Measurements from ENCODE around the gene ERBB4. TPM values are rescaled to one million over a fixed set of nuclear protein-coding genes. Genes with fewer than 3 reads are reported as not detected.

The ERBB4 gene
- polyA plus RNA-seq, 1 of the 3 experiments (the other 2 are of a cell fraction) = 0.05 TPM

DNA sequence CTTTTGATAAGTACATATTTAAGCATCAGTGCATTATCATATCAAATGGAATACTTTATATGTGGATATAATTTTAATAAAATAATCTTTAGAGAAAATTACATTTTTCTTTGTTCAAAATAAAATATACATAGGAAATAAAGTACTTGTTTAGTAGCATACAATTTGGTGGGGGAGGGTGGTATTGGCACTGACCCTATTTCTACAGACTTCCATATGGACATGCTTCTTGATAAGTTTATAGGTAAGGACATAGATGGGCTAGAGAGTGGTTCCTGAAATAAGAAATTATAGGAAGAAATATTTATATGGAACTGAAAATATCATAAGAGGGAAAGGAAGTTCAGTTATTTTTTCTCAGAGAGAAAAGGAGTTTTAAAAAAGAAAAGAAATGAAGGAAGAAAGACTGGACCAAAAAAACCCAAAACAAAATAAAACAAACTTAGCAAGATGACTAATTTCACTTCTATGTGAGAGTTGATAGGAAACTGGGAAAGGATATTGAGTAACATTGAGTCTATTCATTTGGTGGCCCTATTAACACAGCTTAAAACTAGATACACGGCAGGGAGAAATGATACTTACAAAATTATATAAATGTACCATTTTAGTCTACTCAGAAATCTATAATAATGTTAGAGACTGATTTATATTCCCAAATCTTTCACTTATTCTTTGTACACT is 505.9 kb downstream of the ERBB4 start:
- H3K79me2 ChIP-seq (ENCODE audit: insufficient read depth) = no peaks in the 10 kb centered on the region
- WGBS (ENCODE audit: low lambda C conversion rate) = 33% methylated on average over 1 of the region's 1 CpG
- no peak overlapping the region for H2AFZ ChIP-seq (ENCODE audit: low read depth)
- H3K9me3 ChIP-seq = no peaks in the 10 kb centered on the region
- no peak for DNase-seq
- no peaks in the 10 kb centered on the region for H4K20me1 ChIP-seq (ENCODE audit: insufficient read depth)
- H3K9me2 ChIP-seq = no peaks in the 10 kb centered on the region
- H3K27me3 ChIP-seq (ENCODE audit: insufficient read depth) = no peaks in the 10 kb centered on the region
- peak overlapping the region; percentile 46; the same call in 1 of the 2 replicates for H3K9ac ChIP-seq
- no peak overlapping the region for H3K4me3 ChIP-seq (ENCODE audit: low read depth in 2 of 2, low read length in 1 of 2)
- H3K36me3 ChIP-seq (replicated peaks in 1 of 2; ENCODE audit: control insufficient read depth in 1 of 2, insufficient read depth in 2 of 2, low read length in 1 of 2) = no peaks in the 10 kb centered on the region
- no peak for TF ChIP-seq TEAD4 (IDR thresholded peaks at IDR 0.05; ENCODE audit: borderline replicate concordance, insufficient read depth)
- TF ChIP-seq IRF3 (IDR thresholded peaks at IDR 0.05; ENCODE audit: low read depth, low read length) = no peak
- no peak for TF ChIP-seq FOXJ3 (CRISPR knock-in tag; IDR thresholded peaks at IDR 0.05)
- TF ChIP-seq EP300 (IDR thresholded peaks at IDR 0.05; ENCODE audit: borderline replicate concordance in 1 of 2, low read depth in 1 of 2, low read length in 1 of 2) = no peak
- TF ChIP-seq FOSL2 (IDR thresholded peaks at IDR 0.05; ENCODE audit: borderline replicate concordance, low read depth) = peak; percentile 23; the same call in 1 of the 2 replicates
- no peak for TF ChIP-seq RCOR1 (IDR thresholded peaks at IDR 0.05; ENCODE audit: low read length)
- POLR2A ChIA-PET = no interaction called here
- CTCF ChIA-PET = no interaction called here
- peaks cover 50% of the 10 kb centered on the region for H3F3A ChIP-seq (replicated peaks; ENCODE audit: insufficient read depth)
- H3K4me1 ChIP-seq (ENCODE audit: control insufficient read depth in 1 of 2, insufficient read depth in 2 of 2, low read depth in 1 of 2, low read length in 1 of 2) = peaks cover 11 to 49% of the 10 kb centered on the region in 2 experiments; a peak in 3 of 4 replicates
- peak overlapping the region; percentile 43; the same call in 1 of the 2 replicates for H3K4me2 ChIP-seq
- H3K27ac ChIP-seq (ENCODE audit: low read depth in 2 of 2, low read length in 1 of 2) = peak overlapping the region in 1 of 2 experiments; percentile 91; a peak in 3 of 4 replicates

DNA sequence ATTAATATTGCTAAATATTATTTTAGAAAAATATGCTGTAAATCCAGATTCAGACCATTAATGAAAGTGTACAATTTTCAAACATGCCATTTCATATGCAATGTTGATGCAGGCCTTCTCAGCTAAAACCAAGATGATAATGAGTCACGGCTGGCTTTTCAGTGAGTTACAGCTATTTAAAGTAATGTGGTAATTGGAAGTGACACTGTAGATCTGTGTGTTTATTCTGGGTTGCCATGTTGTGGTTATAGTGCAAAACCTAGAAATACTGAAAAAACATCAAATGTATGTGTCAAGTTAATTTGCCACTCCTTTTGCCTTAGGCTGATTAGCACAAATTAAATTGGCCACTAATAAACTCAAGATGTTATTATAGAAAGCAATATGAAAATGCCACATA is 506.6 kb downstream of the ERBB4 start:
- Histone ChIP-seq H3K27me3 (ENCODE audit: insufficient read depth) (no peaks in the 10 kb centered on the region), H3K79me2 (ENCODE audit: insufficient read depth) (no peaks in the 10 kb centered on the region), H3F3A (replicated peaks; ENCODE audit: insufficient read depth) (peaks cover 56% of the 10 kb centered on the region), H3K27ac (ENCODE audit: low read depth in 2 of 2, low read length in 1 of 2) (peak overlapping the region; percentile 78 to 91), H3K4me2 (peak overlapping the region; percentile 43), H3K9me2 (no peaks in the 10 kb centered on the region), H3K9ac (peak overlapping the region; percentile 46; the same call in 1 of the 2 replicates), H3K36me3 (replicated peaks in 1 of 2; ENCODE audit: control insufficient read depth in 1 of 2, insufficient read depth in 2 of 2, low read length in 1 of 2) (no peaks in the 10 kb centered on the region), H4K20me1 (ENCODE audit: insufficient read depth) (no peaks in the 10 kb centered on the region), H3K9me3 (no peaks in the 10 kb centered on the region), H2AFZ (ENCODE audit: low read depth) (no peak overlapping the region), H3K4me1 (ENCODE audit: control insufficient read depth in 1 of 2, insufficient read depth in 2 of 2, low read depth in 1 of 2, low read length in 1 of 2) (peaks cover 11 to 55% of the 10 kb centered on the region in 2 experiments; a peak in 3 of 4 replicates), H3K4me3 (ENCODE audit: low read depth in 2 of 2, low read length in 1 of 2) (no peak overlapping the region)
- peak; percentile 3 for DNase-seq
- POLR2A ChIA-PET = no interaction called here
- 9% methylated on average over 1 of the region's 1 CpG for WGBS (ENCODE audit: low lambda C conversion rate)
- CTCF ChIA-PET = no interaction called here
- TF ChIP-seq FOSL2 (IDR thresholded peaks at IDR 0.05; ENCODE audit: borderline replicate concordance, low read depth) (peak; percentile 80), EP300 (IDR thresholded peaks at IDR 0.05; ENCODE audit: borderline replicate concordance in 1 of 2, low read depth in 1 of 2, low read length in 1 of 2) (peak; percentile 63 to 68; a peak in 3 of 4 replicates), JUND (IDR thresholded peaks at IDR 0.05) (peak; percentile 87), TCF12 (IDR thresholded peaks at IDR 0.05) (peak; percentile 87), POLR2AphosphoS5 (IDR thresholded peaks at IDR 0.05; ENCODE audit: low read depth, low read length) (peak; percentile 48; the same call in 1 of the 2 replicates), RCOR1 (IDR thresholded peaks at IDR 0.05; ENCODE audit: low read length) (peak; percentile 66; the same call in 1 of the 2 replicates), FOXM1 (IDR thresholded peaks at IDR 0.05; ENCODE audit: low read depth) (0 out of 2 replicates have a peak, but pooled peaks have one; percentile 11), GATA2 (CRISPR knock-in tag; IDR thresholded peaks at IDR 0.05) (peak; percentile 34), RAD21 (IDR thresholded peaks at IDR 0.05; ENCODE audit: low read length) (no peak; the same call in 1 of the 2 replicates), REST (IDR thresholded peaks at IDR 0.05; ENCODE audit: low read depth, low read length) (no peak), NFIC (IDR thresholded peaks at IDR 0.05; ENCODE audit: borderline replicate concordance) (peak; percentile 32; the same call in 1 of the 2 replicates)
- TF ChIP-seq, protein P1, sequence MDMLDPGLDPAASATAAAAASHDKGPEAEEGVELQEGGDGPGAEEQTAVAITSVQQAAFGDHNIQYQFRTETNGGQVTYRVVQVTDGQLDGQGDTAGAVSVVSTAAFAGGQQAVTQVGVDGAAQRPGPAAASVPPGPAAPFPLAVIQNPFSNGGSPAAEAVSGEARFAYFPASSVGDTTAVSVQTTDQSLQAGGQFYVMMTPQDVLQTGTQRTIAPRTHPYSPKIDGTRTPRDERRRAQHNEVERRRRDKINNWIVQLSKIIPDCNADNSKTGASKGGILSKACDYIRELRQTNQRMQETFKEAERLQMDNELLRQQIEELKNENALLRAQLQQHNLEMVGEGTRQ (IDR thresholded peaks at IDR 0.05; ENCODE audit: borderline replicate concordance, low read depth, low read length) = no peak
- TF ChIP-seq, protein P2, sequence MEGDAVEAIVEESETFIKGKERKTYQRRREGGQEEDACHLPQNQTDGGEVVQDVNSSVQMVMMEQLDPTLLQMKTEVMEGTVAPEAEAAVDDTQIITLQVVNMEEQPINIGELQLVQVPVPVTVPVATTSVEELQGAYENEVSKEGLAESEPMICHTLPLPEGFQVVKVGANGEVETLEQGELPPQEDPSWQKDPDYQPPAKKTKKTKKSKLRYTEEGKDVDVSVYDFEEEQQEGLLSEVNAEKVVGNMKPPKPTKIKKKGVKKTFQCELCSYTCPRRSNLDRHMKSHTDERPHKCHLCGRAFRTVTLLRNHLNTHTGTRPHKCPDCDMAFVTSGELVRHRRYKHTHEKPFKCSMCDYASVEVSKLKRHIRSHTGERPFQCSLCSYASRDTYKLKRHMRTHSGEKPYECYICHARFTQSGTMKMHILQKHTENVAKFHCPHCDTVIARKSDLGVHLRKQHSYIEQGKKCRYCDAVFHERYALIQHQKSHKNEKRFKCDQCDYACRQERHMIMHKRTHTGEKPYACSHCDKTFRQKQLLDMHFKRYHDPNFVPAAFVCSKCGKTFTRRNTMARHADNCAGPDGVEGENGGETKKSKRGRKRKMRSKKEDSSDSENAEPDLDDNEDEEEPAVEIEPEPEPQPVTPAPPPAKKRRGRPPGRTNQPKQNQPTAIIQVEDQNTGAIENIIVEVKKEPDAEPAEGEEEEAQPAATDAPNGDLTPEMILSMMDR (IDR thresholded peaks at IDR 0.05) = no peak
- TF ChIP-seq, protein P3, sequence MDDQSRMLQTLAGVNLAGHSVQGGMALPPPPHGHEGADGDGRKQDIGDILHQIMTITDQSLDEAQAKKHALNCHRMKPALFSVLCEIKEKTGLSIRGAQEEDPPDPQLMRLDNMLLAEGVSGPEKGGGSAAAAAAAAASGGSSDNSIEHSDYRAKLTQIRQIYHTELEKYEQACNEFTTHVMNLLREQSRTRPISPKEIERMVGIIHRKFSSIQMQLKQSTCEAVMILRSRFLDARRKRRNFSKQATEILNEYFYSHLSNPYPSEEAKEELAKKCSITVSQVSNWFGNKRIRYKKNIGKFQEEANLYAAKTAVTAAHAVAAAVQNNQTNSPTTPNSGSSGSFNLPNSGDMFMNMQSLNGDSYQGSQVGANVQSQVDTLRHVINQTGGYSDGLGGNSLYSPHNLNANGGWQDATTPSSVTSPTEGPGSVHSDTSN (IDR thresholded peaks at IDR 0.05) = peak; percentile 96

All from SK-N-SH (cell line).